IPS-11a (cell line): ENCODE results near the gene DUSP16.

Experiments
- H3K4me3 ChIP-seq: one replicate; pipeline ENCODE4 v1.5.1; 2013; ENCODE audit warnings: low read depth, low read length, control low read depth

DUSP16 gene

DNA sequence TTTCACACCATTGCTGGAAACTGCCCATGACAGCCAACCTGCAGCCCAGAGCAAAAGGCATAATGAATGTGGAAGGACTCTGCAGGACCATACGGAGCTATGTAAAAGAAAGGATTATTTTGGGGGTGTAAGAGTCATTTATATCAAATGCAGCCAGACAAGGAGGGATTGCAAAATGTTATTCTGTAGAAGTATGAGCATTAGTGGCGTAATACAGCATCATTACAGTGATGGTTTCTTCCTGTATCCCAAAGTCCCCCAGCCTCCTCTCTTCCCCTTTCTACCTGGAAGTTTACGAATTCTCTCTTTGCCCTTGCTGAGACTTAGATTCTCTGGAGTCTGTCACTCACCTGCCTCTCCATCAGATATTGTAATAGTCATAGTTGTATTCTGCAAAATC is 115.9 kb downstream of the DUSP16 start:
- H3K4me3 ChIP-seq: no peak overlapping the region

DNA sequence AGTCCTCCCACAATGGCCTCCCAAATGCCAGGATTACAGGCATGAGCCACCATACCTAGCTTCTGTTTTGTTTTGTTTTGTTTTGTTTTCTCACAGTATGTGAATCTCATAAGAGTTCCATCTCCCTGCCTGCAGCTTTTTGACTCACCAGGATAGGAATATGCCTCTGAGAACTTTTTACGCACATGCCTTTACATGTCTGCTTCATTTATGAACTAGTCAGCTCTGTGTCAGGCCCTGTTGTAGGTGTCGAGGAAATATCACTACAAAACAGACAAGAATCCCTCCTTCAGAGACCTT is 116.8 kb downstream of the DUSP16 start:
- H3K4me3 ChIP-seq: no peak overlapping the region

DNA sequence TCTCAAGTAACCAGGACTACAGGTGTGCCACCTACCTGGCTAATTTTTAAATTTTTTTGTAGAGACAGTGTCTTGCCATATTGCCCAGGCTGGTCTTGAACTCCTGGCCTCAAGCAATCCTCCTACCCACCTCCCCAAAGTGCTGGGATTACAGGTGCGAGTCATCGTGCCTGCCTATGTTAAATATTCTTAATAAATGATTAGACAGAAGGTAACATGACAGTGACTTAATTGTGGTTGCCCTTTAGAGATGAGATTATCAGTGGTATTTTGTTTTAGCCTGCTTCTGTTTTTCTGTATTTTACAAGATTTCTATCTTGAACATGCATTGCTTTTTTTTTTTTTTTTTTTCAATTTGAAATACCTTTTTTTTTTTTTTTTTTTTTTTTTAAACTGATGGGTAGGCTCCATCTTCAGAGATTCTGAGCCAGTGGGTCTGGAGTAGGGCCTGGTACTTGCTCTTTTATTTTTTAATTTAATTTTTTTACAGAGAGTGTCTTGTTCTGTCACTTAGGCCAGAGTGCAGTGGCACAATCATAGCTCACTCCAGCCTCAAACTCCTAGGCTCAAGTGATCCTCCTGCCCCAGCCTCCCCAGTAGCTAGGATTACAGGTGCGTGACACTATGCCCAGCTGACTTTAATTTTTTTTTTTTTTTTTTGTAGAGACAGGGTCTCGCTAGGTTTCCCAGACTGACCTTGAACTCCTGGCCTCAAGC is 117.3 kb downstream of the DUSP16 start:
- H3K4me3 ChIP-seq: no peak overlapping the region

DNA sequence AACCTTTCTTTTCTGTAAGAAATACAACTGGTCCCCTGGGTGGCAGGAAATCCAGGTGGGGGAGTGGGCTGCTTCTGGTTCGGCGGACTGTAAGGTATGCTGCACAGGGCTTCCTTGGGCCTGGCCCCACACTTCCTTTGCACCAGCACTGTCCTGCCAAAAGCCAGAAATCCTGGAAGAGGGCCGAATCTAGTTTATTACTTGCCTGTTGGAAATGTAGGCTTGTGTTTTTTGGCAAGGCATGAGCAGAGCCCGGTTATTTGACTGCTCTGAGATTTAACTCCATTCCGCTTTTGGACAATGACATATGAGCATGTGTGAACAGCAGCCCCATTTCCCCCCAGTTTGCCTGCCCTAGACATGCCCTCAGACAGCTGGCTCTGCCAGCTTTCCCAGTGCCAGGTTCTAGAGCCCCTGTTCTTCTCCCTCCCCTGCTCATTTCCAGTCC is 119.2 kb downstream of the DUSP16 start:
- H3K4me3 ChIP-seq: no peak overlapping the region

DNA sequence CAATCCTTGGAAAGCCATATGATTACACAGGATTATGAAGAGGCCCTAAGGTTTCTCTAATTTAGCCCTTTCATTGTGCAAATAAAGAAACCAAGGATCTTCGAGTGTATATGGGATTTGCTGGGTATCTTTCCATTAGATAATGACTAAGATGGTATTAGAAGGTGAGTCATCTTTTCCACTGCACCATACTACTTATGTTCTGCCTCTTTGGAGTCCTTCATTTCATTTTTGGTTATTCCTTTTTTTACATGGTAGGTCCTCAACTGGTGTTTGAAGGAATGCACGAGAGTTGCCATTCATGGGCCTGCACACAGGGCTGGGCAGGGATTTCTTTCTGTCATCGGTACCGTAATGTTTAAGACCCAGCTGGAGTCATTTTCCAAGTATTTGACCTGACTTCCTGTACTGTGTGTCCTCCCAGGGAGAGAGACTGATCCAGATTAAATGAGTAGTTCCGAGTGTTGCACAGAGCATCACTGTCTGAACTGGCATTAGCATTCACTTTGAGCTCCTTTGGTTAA is 120.1 kb downstream of the DUSP16 start:
- H3K4me3 ChIP-seq: no peak overlapping the region

GRCh38 chr12:12441843-12442461 is 120.7 kb downstream of the DUSP16 start:
- no peak overlapping the region for H3K4me3 ChIP-seq

- H3K4me3 ChIP-seq: no peak overlapping the region
Observed at GRCh38 chr12:12441429-12441807, 121.2 kb downstream of the DUSP16 start.

DNA sequence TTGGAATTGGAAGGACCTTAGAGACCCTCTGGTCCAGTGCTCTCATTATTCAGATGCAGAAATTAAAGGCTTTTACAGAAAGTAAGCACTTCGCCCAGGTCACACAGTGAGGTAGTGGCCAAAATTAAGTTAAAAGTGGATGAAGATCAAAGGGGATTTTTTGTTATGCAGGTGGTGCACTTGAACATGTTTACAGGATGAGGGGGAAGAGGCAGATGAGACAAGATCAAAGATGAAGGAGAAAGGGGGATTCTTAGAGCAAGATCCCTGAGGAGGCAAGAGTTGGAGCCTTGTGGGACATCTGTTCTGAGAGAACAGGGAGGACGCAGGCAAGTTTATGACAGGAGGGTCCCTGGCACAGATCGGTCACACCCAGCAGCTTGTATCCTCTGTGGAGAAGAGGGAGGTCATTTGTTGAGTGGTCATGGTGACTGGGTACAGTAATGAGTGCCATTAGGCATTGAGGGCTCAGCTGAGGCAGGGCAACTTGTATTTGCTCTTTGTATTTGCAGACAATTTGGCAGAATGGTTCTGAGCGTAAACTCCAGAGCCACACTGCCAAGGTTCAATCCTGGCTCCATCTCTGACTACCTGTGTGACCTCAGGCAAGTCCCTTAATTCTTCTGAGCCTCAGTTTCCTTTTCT is 121.8 kb downstream of the DUSP16 start:
- H3K4me3 ChIP-seq: no peak overlapping the region

DNA sequence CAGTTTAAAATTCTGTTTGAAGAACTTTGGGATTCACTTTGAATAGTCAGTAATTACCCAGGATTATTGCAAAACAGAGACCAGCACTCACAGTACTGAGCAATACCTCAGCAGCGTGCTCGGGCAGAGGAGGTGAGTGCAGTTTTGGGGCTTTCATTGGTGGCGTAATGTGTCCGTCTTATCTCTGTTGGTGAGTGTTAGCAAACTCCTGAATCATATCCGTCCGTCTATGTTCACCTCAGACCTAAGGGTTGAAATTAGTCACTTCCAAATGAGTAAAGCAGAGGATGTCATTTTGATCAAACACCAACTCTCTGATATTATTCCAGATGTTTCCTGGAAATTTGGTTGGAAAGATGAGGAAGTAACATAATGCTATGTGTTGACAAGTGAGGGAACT is 123.0 kb downstream of the DUSP16 start:
- no peak overlapping the region for H3K4me3 ChIP-seq

- no peak overlapping the region for H3K4me3 ChIP-seq
Observed at GRCh38 chr12:12436831-12437345, 125.8 kb downstream of the DUSP16 start.

DNA sequence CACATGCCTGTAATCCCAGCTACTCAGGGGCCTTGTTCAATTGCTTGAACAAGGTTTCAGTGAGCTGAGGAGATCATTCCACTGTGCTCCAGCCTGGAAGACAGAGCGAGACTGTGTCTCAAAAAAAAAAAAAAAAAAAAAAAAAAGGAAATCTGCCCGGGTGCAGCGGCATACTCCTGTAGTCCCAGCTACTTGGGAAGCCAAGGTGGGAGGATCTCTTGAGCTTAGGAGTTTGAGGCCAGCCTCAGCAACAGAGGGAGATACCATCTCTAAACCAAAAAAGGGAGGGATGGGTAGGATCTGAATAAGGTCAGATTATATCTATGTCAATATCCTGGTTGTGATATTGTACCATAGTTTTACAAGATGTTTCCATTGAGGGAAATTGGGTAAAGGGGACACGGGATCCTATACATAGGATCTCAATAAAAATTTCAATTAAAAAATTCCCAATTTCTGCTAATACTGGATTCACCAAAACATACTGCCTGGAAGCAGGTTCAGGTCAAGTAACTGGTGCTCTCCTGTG is 129.4 kb downstream of the DUSP16 start:
- no peak overlapping the region for H3K4me3 ChIP-seq

DNA sequence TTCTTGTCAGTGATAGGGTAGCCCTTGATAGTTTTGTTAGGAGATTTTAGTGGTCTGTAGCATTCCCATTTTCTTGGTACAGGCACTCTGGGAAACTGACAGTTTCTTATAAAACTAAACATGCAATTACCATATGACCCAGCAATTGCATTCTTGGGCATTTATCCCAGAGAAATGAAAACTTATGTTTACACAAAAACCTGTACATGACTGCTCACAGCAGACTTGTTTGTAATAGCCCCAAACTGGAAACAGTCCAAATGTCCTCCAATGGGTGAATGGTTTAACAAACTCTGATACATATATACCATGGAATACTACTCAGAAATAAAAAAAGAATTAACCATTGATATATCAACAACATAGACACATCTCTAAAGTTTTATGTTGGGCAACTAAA is 130.3 kb downstream of the DUSP16 start:
- H3K4me3 ChIP-seq: no peak overlapping the region

DNA sequence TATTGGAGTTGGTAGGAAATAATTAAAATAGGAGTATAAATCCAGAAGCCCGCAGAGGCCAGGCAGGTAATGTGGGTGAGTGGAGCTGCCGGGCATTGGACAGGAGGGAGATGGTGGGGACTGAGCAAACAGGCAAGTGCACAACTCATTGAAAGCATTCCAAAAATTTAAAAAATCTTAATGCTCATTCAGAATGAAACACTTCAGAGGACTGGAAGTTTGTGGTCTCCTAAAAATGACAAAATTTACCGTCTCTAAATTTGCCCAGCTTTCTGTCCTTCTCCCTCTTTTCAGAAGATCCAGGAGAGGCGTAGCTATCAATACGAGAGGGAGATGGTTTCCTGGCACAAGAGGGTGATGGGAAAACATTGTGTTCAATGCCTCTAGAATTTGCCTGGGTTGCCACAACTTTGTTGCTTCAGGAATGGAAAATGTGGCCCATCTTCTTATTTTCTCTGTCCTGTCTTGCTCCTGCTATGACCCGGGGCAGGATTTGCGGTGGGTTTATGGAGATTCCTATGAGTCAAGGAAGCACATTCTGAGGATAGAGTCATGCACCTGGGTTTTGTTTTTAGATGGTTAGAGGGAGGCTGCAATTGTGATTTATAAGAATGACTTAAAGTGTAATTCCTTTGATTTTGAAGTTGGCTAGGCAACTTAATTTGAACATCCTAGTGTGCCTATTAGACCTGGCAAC is 133.6 kb downstream of the DUSP16 start:
- H3K4me3 ChIP-seq: no peak overlapping the region

GRCh38 chr12:12428047-12428446 is 134.6 kb downstream of the DUSP16 start:
- H3K4me3 ChIP-seq: no peak overlapping the region

- H3K4me3 ChIP-seq: no peak overlapping the region
Observed at GRCh38 chr12:12427568-12427967, 135.1 kb downstream of the DUSP16 start.

DNA sequence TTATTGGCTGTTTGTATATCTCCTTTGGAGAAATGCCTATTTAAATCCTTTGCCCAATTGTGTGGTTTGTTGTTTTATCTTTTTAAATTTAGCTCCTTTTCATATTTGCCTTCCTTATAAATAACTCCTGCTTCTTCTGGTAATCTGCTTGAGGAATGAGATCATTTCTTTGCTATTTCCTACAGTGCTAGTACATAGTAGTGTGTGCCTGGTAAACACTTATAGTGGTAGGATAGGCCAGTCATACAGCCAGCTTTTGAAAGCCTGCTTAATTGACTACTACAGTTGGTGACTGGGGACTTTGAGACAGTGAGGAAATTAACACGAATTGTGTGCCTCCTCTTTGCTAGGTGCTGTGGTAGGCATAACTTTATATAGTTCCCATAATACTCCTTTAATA is 137.0 kb downstream of the DUSP16 start:
- no peak overlapping the region for H3K4me3 ChIP-seq

DNA sequence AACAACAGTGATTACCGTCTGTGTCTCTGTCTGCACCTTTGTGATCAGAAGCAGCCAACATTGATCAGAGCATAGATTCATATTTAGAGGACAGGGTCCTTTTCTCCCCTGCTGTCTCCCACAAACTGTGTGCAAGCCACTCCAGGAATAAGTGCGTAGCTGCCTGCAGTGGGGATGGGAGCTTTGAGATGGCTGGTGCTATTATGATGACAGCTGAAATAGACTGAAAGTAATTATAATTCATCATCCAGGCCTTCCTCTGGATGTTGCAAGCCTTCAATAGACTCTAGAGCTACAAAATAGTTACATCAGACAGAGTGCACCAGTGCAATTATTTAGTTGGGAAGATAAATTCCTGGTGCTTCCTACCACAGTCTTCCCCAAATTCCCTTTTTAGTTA is 137.7 kb downstream of the DUSP16 start:
- no peak overlapping the region for H3K4me3 ChIP-seq
